Measurements from ENCODE around the gene SHC4.

SHC4 gene

GRCh38 chr15:48962662-48963523 lies 826 bp downstream of the SHC4 start:
- Histone ChIP-seq H3K27me3 (ENCODE audit: insufficient read depth, low read length) (peaks cover 25% of the 10 kb centered on the region), H3K9me3 (ENCODE audit: low read length) (no peaks in the 10 kb centered on the region), H3K36me3 (ENCODE audit: insufficient read depth, low read length) (no peaks in the 10 kb centered on the region), H3K4me3 (ENCODE audit: low read length) (peak overlapping the region; percentile 72), H2AFZ (ENCODE audit: low read depth, low read length) (peak overlapping the region; percentile 79), H3K4me1 (ENCODE audit: insufficient read depth, low read length) (peaks cover 7% of the 10 kb centered on the region)

- H3K4me3 ChIP-seq (ENCODE audit: low read length): no peak overlapping the region
- H2AFZ ChIP-seq (ENCODE audit: low read depth, low read length): no peak overlapping the region
- no peaks in the 10 kb centered on the region for H3K4me1 ChIP-seq (ENCODE audit: insufficient read depth, low read length)
- H3K27me3 ChIP-seq (ENCODE audit: insufficient read depth, low read length): peaks cover 11% of the 10 kb centered on the region
- no peaks in the 10 kb centered on the region for H3K36me3 ChIP-seq (ENCODE audit: insufficient read depth, low read length)
- no peaks in the 10 kb centered on the region for H3K9me3 ChIP-seq (ENCODE audit: low read length)
Observed at GRCh38 chr15:48955967-48956366, 7.8 kb downstream of the SHC4 start.

- peaks cover 8% of the 10 kb centered on the region for H3K27me3 ChIP-seq (ENCODE audit: insufficient read depth, low read length)
- no peaks in the 10 kb centered on the region for H3K36me3 ChIP-seq (ENCODE audit: insufficient read depth, low read length)
- no peak overlapping the region for H3K4me3 ChIP-seq (ENCODE audit: low read length)
- no peaks in the 10 kb centered on the region for H3K4me1 ChIP-seq (ENCODE audit: insufficient read depth, low read length)
- no peak overlapping the region for H2AFZ ChIP-seq (ENCODE audit: low read depth, low read length)
- H3K9me3 ChIP-seq (ENCODE audit: low read length): no peaks in the 10 kb centered on the region
Observed at GRCh38 chr15:48955370-48955769, 8.3 kb downstream of the SHC4 start.

GRCh38 chr15:48954538-48954937 lies 9.2 kb downstream of the SHC4 start:
- no peaks in the 10 kb centered on the region for H3K36me3 ChIP-seq (ENCODE audit: insufficient read depth, low read length)
- no peaks in the 10 kb centered on the region for H3K4me1 ChIP-seq (ENCODE audit: insufficient read depth, low read length)
- H3K9me3 ChIP-seq (ENCODE audit: low read length): no peaks in the 10 kb centered on the region
- H3K27me3 ChIP-seq (ENCODE audit: insufficient read depth, low read length): peaks cover 4% of the 10 kb centered on the region
- no peak overlapping the region for H3K4me3 ChIP-seq (ENCODE audit: low read length)
- H2AFZ ChIP-seq (ENCODE audit: low read depth, low read length): no peak overlapping the region

GRCh38 chr15:48946840-48947187 lies 16.9 kb downstream of the SHC4 start:
- Histone ChIP-seq H3K36me3 (ENCODE audit: insufficient read depth, low read length) (no peaks in the 10 kb centered on the region), H2AFZ (ENCODE audit: low read depth, low read length) (no peak overlapping the region), H3K4me3 (ENCODE audit: low read length) (no peak overlapping the region), H3K4me1 (ENCODE audit: insufficient read depth, low read length) (no peaks in the 10 kb centered on the region), H3K27me3 (ENCODE audit: insufficient read depth, low read length) (no peaks in the 10 kb centered on the region), H3K9me3 (ENCODE audit: low read length) (no peaks in the 10 kb centered on the region)

GRCh38 chr15:48946074-48946839 lies 17.5 kb downstream of the SHC4 start:
- H3K36me3 ChIP-seq (ENCODE audit: insufficient read depth, low read length): no peaks in the 10 kb centered on the region

GRCh38 chr15:48945386-48945785 lies 18.3 kb downstream of the SHC4 start:
- Histone ChIP-seq H3K4me1 (ENCODE audit: insufficient read depth, low read length) (no peaks in the 10 kb centered on the region), H3K4me3 (ENCODE audit: low read length) (no peak overlapping the region), H3K27me3 (ENCODE audit: insufficient read depth, low read length) (no peaks in the 10 kb centered on the region), H3K36me3 (ENCODE audit: insufficient read depth, low read length) (no peaks in the 10 kb centered on the region), H3K9me3 (ENCODE audit: low read length) (no peaks in the 10 kb centered on the region), H2AFZ (ENCODE audit: low read depth, low read length) (no peak overlapping the region)

More at GRCh38 chr15:48946074-48946839, 17.5 kb downstream of the SHC4 start:
- no peaks in the 10 kb centered on the region for H3K9me3 ChIP-seq (ENCODE audit: low read length)
- H3K4me3 ChIP-seq (ENCODE audit: low read length): no peak overlapping the region
- no peaks in the 10 kb centered on the region for H3K4me1 ChIP-seq (ENCODE audit: insufficient read depth, low read length)
- no peaks in the 10 kb centered on the region for H3K27me3 ChIP-seq (ENCODE audit: insufficient read depth, low read length)
- no peak overlapping the region for H2AFZ ChIP-seq (ENCODE audit: low read depth, low read length)

- Histone ChIP-seq H2AFZ (ENCODE audit: low read depth, low read length) (no peak overlapping the region), H3K36me3 (ENCODE audit: insufficient read depth, low read length) (no peaks in the 10 kb centered on the region), H3K4me3 (ENCODE audit: low read length) (no peak overlapping the region), H3K27me3 (ENCODE audit: insufficient read depth, low read length) (no peaks in the 10 kb centered on the region), H3K9me3 (ENCODE audit: low read length) (no peaks in the 10 kb centered on the region), H3K4me1 (ENCODE audit: insufficient read depth, low read length) (no peaks in the 10 kb centered on the region)
Observed at GRCh38 chr15:48941904-48942303, 21.8 kb downstream of the SHC4 start.

- Histone ChIP-seq H3K4me3 (ENCODE audit: low read length) (no peak overlapping the region), H3K9me3 (ENCODE audit: low read length) (no peaks in the 10 kb centered on the region), H2AFZ (ENCODE audit: low read depth, low read length) (no peak overlapping the region), H3K36me3 (ENCODE audit: insufficient read depth, low read length) (no peaks in the 10 kb centered on the region), H3K4me1 (ENCODE audit: insufficient read depth, low read length) (no peaks in the 10 kb centered on the region), H3K27me3 (ENCODE audit: insufficient read depth, low read length) (no peaks in the 10 kb centered on the region)
Observed at GRCh38 chr15:48940508-48940907, 23.2 kb downstream of the SHC4 start.

- no peak overlapping the region for H3K4me3 ChIP-seq (ENCODE audit: low read length)
- no peaks in the 10 kb centered on the region for H3K27me3 ChIP-seq (ENCODE audit: insufficient read depth, low read length)
- H3K9me3 ChIP-seq (ENCODE audit: low read length): no peaks in the 10 kb centered on the region
Observed at GRCh38 chr15:48939648-48940047, 24.1 kb downstream of the SHC4 start.

GRCh38 chr15:48937886-48938285 lies 25.8 kb downstream of the SHC4 start:
- Histone ChIP-seq H3K4me3 (ENCODE audit: low read length) (no peak overlapping the region), H3K36me3 (ENCODE audit: insufficient read depth, low read length) (no peaks in the 10 kb centered on the region), H2AFZ (ENCODE audit: low read depth, low read length) (no peak overlapping the region), H3K27me3 (ENCODE audit: insufficient read depth, low read length) (no peaks in the 10 kb centered on the region), H3K9me3 (ENCODE audit: low read length) (no peaks in the 10 kb centered on the region), H3K4me1 (ENCODE audit: insufficient read depth, low read length) (no peaks in the 10 kb centered on the region)

More at GRCh38 chr15:48939648-48940047, 24.1 kb downstream of the SHC4 start:
- no peaks in the 10 kb centered on the region for H3K36me3 ChIP-seq (ENCODE audit: insufficient read depth, low read length)
- no peaks in the 10 kb centered on the region for H3K4me1 ChIP-seq (ENCODE audit: insufficient read depth, low read length)
- H2AFZ ChIP-seq (ENCODE audit: low read depth, low read length): no peak overlapping the region

- H3K4me3 ChIP-seq (ENCODE audit: low read length): no peak overlapping the region
- no peaks in the 10 kb centered on the region for H3K27me3 ChIP-seq (ENCODE audit: insufficient read depth, low read length)
- H2AFZ ChIP-seq (ENCODE audit: low read depth, low read length): no peak overlapping the region
Observed at GRCh38 chr15:48936666-48937065, 27.1 kb downstream of the SHC4 start.

GRCh38 chr15:48935236-48935635 lies 28.5 kb downstream of the SHC4 start:
- Histone ChIP-seq H3K9me3 (ENCODE audit: low read length) (no peaks in the 10 kb centered on the region), H3K27me3 (ENCODE audit: insufficient read depth, low read length) (no peaks in the 10 kb centered on the region), H3K36me3 (ENCODE audit: insufficient read depth, low read length) (no peaks in the 10 kb centered on the region), H2AFZ (ENCODE audit: low read depth, low read length) (no peak overlapping the region), H3K4me3 (ENCODE audit: low read length) (no peak overlapping the region), H3K4me1 (ENCODE audit: insufficient read depth, low read length) (no peaks in the 10 kb centered on the region)

More at GRCh38 chr15:48936666-48937065, 27.1 kb downstream of the SHC4 start:
- Histone ChIP-seq H3K9me3 (ENCODE audit: low read length) (no peaks in the 10 kb centered on the region), H3K4me1 (ENCODE audit: insufficient read depth, low read length) (no peaks in the 10 kb centered on the region), H3K36me3 (ENCODE audit: insufficient read depth, low read length) (no peaks in the 10 kb centered on the region)
